Measurements from ENCODE around the gene EMX2.
"Not testable (repeated sequence)": the region's sequence is repeated elsewhere in the genome, so short reads cannot be mapped to it uniquely, and the experiment has no call there.

The EMX2 gene

DNA sequence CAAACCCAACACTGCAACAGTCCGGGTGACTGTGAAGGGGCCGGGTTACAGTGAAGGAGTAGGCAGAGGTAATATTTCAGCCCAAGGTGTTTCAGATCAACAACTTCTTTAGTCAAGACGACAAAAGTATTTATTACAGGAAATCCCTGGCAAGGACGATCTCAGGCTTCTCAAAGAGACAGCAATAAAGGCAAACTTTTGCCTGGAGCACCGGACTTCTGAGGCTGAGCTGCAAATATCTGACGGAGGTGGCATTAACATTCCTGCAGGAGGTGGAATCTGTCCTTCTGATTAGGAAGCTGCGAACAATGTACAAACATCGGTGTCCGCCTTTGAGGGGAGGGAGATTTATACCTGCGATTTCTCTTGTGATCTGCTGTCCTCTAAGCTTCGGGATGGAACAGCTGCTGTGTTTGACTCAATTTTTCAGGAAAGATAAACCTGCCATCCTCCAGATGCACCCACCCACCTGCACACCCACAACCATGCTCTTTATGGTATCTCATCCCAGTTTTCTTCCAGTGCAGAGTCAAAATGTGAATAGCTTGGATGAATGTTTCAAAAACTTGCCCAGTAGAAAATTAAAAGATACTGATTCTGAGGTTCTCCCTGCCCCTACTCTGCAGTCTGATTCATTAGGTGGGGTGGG lies 32.1 kb downstream of the EMX2 start:
- no peak overlapping the region for H3K9ac ChIP-seq (ENCODE audit: low read depth in 1 of 2, low read length in 2 of 2)

DNA sequence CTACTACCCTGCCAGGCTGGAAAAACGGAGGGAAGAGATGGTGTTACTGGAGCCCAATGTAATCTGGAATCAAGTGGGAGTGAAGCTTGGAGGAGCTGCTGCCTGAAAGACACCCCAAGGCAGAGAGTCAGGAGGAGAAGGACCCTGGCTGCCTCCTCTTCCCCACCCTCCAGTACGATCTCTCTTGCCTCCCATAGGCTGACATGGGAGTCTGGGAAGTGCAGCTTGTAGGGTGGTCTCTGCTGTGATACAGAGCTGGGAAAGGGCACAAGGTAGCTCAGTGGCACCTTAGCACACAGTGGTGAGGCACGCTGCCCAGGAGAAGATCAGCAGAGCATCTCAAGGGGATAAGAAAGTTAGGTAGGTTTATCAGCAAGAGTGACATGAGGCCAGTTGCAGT lies 35.9 kb downstream of the EMX2 start:
- no peaks in the 10 kb centered on the region for H3K9me3 ChIP-seq (ENCODE audit: control insufficient read depth in 2 of 2, low read length in 2 of 2)
- no peaks in the 10 kb centered on the region for H3K27me3 ChIP-seq (ENCODE audit: control insufficient read depth in 2 of 2, insufficient read depth in 2 of 2, low read length in 2 of 2)
- H3K9ac ChIP-seq (ENCODE audit: low read depth in 1 of 2, low read length in 2 of 2) = no peak overlapping the region
- H3K4me3 ChIP-seq (ENCODE audit: low read length in 2 of 2) = no peak overlapping the region
- H3K27ac ChIP-seq (ENCODE audit: low read depth in 2 of 2, low read length in 2 of 2) = no peak overlapping the region
- H3K4me1 ChIP-seq (ENCODE audit: control insufficient read depth in 2 of 2, insufficient read depth in 2 of 2, low read length in 2 of 2) = no peaks in the 10 kb centered on the region
- H3K36me3 ChIP-seq (ENCODE audit: control insufficient read depth in 2 of 2, insufficient read depth in 2 of 2, low read length in 2 of 2) = no peaks in the 10 kb centered on the region

More for the DNA sequence above, 32.1 kb downstream of the EMX2 start:
- peaks cover 6 to 8% of the 10 kb centered on the region in 2 donors for H3K27me3 ChIP-seq (ENCODE audit: control insufficient read depth in 2 of 2, insufficient read depth in 2 of 2, low read length in 2 of 2)
- no peaks in the 10 kb centered on the region for H3K36me3 ChIP-seq (ENCODE audit: control insufficient read depth in 2 of 2, insufficient read depth in 2 of 2, low read length in 2 of 2)
- H3K4me1 ChIP-seq (ENCODE audit: control insufficient read depth in 2 of 2, insufficient read depth in 2 of 2, low read length in 2 of 2) = no peaks in the 10 kb centered on the region
- H3K9me3 ChIP-seq (ENCODE audit: control insufficient read depth in 2 of 2, low read length in 2 of 2) = no peaks in the 10 kb centered on the region
- H3K4me3 ChIP-seq (ENCODE audit: low read length in 2 of 2) = no peak overlapping the region
- no peak overlapping the region for H3K27ac ChIP-seq (ENCODE audit: low read depth in 2 of 2, low read length in 2 of 2)

DNA sequence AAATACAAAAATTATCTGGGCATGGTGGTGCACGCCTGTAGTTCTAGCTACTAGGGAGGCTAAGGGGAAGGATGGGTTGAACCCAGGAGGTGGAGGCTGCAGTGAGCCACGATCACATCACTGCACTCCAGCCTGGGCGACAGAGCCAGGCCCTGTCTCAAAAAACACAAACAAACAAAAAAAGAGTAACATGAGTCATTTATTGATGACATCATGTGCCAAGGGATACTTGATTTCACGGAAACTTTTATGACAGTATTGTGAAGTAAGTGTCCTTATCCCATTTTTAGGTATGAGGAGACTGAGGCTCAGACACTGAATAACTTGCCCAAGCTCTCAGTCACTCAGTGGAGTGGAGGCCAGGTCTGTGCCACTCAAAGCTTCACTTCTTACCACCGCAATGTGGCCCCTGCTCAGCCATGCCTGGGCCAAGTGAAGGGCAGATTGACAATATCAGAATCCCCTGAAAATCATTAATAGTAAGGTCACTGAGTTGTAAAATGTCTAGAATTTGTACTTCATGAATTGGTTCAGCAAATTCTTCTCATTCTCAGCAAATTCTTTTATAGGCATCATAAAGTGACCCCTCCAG lies 36.5 kb downstream of the EMX2 start:
- Histone ChIP-seq H3K27me3 (ENCODE audit: control insufficient read depth in 2 of 2, insufficient read depth in 2 of 2, low read length in 2 of 2) (no peaks in the 10 kb centered on the region), H3K9ac (ENCODE audit: low read depth in 1 of 2, low read length in 2 of 2) (no peak overlapping the region), H3K36me3 (ENCODE audit: control insufficient read depth in 2 of 2, insufficient read depth in 2 of 2, low read length in 2 of 2) (no peaks in the 10 kb centered on the region), H3K27ac (ENCODE audit: low read depth in 2 of 2, low read length in 2 of 2) (no peak overlapping the region), H3K4me3 (ENCODE audit: low read length in 2 of 2) (no peak overlapping the region), H3K9me3 (ENCODE audit: control insufficient read depth in 2 of 2, low read length in 2 of 2) (no peaks in the 10 kb centered on the region), H3K4me1 (ENCODE audit: control insufficient read depth in 2 of 2, insufficient read depth in 2 of 2, low read length in 2 of 2) (no peaks in the 10 kb centered on the region)

DNA sequence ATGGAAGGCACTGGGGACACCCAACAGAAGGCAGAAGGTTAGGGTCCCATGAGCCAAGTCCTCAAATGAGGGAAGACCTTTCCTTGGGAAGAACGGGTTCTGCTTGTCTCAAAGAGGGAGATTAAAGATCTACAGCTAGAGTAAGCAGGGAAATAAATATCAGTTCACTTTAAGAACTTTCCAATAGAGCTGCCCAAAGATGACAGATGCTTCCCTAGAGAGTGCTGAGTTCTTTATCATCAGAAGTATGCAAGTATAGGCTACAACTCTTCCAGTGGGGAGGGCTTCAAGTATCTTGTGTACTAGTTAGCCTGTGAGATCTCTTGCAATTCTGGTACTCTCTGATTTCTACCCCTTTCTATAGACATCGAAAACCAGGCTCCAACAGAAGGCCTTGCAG lies 39.4 kb downstream of the EMX2 start:
- Histone ChIP-seq H3K36me3 (ENCODE audit: control insufficient read depth in 2 of 2, insufficient read depth in 2 of 2, low read length in 2 of 2) (no peaks in the 10 kb centered on the region), H3K27ac (ENCODE audit: low read depth in 2 of 2, low read length in 2 of 2) (no peak overlapping the region), H3K4me3 (ENCODE audit: low read length in 2 of 2) (no peak overlapping the region), H3K9ac (ENCODE audit: low read depth in 1 of 2, low read length in 2 of 2) (no peak overlapping the region), H3K27me3 (ENCODE audit: control insufficient read depth in 2 of 2, insufficient read depth in 2 of 2, low read length in 2 of 2) (no peaks in the 10 kb centered on the region), H3K9me3 (ENCODE audit: control insufficient read depth in 2 of 2, low read length in 2 of 2) (no peaks in the 10 kb centered on the region), H3K4me1 (ENCODE audit: control insufficient read depth in 2 of 2, insufficient read depth in 2 of 2, low read length in 2 of 2) (no peaks in the 10 kb centered on the region)

DNA sequence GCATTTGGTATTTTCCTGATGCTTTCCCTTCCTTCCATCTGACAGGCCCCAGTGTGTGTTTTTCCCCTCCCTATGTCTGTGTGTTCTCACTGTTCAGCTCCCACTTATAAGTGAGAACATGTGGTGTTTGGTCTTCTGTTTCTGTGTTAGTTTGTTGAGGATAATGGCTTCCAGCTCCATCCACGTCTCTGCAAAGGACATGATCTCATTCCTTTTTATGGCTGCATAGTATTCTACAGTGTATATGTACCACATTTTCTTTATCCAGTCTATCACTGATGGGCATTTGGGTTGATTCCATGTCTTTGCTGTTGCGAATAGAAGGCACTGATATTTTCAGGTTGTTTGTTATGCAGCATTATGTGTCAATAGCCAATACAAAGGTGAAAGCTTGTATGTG lies 42.3 kb downstream of the EMX2 start:
- H3K9me3 ChIP-seq (ENCODE audit: control insufficient read depth in 2 of 2, low read length in 2 of 2); H3K27ac ChIP-seq (ENCODE audit: low read depth in 2 of 2, low read length in 2 of 2); H3K4me3 ChIP-seq (ENCODE audit: low read length in 2 of 2); H3K9ac ChIP-seq (ENCODE audit: low read depth in 1 of 2, low read length in 2 of 2); H3K27me3 ChIP-seq (ENCODE audit: control insufficient read depth in 2 of 2, insufficient read depth in 2 of 2, low read length in 2 of 2); H3K36me3 ChIP-seq (ENCODE audit: control insufficient read depth in 2 of 2, insufficient read depth in 2 of 2, low read length in 2 of 2); H3K4me1 ChIP-seq (ENCODE audit: control insufficient read depth in 2 of 2, insufficient read depth in 2 of 2, low read length in 2 of 2): not testable (repeated sequence)

DNA sequence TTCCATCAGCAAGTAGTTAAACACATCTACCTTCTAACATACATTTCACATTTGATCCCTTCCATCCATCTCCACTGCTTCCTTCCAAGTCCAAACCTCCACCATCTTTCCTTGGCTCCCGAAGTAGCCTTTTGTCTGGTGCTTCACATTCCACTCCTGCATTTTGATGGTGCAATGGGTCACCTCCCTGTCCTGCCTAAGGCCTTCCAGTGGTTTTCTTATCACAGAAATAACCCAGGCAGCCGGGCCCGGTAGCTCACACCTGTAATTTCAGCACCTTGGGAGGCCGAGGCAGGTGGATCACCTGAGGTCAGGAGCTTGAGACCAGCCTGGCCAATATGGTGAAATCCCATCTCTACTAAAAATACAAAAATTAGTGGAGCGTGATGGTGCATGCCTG lies 44.5 kb downstream of the EMX2 start:
- no peak overlapping the region for H3K9ac ChIP-seq (ENCODE audit: low read depth in 1 of 2, low read length in 2 of 2)
- no peaks in the 10 kb centered on the region for H3K4me1 ChIP-seq (ENCODE audit: control insufficient read depth in 2 of 2, insufficient read depth in 2 of 2, low read length in 2 of 2)
- H3K4me3 ChIP-seq (ENCODE audit: low read length in 2 of 2) = no peak overlapping the region
- H3K27ac ChIP-seq (ENCODE audit: low read depth in 2 of 2, low read length in 2 of 2) = no peak overlapping the region
- no peaks in the 10 kb centered on the region for H3K27me3 ChIP-seq (ENCODE audit: control insufficient read depth in 2 of 2, insufficient read depth in 2 of 2, low read length in 2 of 2)
- no peaks in the 10 kb centered on the region for H3K36me3 ChIP-seq (ENCODE audit: control insufficient read depth in 2 of 2, insufficient read depth in 2 of 2, low read length in 2 of 2)
- no peaks in the 10 kb centered on the region for H3K9me3 ChIP-seq (ENCODE audit: control insufficient read depth in 2 of 2, low read length in 2 of 2)

DNA sequence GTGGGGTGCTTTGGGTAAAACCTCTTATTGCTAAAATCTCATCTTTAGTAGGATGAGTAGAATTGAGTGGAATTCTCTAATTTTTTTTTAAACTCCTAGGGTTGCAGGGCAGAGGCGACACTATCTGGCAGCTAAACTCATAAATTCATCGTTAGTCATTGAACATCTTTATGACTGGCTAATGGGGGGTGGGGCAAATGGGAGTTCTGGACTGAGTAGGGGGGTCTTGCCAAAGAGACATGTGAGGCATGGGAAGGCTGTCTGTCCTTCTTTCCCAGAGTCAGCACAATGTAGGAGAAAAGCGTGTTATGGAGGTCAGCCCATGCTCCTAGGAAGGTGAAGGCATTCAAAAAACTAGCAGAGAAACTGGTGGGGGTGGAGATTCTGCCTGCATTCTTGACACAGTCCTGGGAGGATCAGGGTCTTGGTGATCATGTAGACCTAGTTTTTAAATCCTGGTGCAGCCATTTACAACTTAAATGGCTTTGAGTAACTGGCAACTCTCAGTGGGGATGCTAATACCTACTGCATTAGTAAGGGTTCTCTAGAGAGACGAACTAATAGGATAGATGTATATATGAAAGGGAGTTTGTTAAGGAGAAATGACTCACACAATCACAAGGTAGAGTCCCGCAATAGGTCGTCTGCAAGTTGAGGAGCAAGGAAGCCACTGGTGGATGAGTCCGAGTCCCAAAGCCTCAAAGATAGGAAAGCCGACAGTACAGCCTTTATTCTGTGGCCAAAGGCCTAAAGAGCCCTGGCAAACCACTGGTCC lies 47.7 kb downstream of the EMX2 start:
- H3K36me3 ChIP-seq (ENCODE audit: control insufficient read depth in 2 of 2, insufficient read depth in 2 of 2, low read length in 2 of 2) = no peaks in the 10 kb centered on the region
- no peak overlapping the region for H3K27ac ChIP-seq (ENCODE audit: low read depth in 2 of 2, low read length in 2 of 2)
- H3K4me1 ChIP-seq (ENCODE audit: control insufficient read depth in 2 of 2, insufficient read depth in 2 of 2, low read length in 2 of 2) = no peaks in the 10 kb centered on the region
- H3K27me3 ChIP-seq (ENCODE audit: control insufficient read depth in 2 of 2, insufficient read depth in 2 of 2, low read length in 2 of 2) = no peaks in the 10 kb centered on the region
- no peak overlapping the region for H3K4me3 ChIP-seq (ENCODE audit: low read length in 2 of 2)
- no peak overlapping the region for H3K9ac ChIP-seq (ENCODE audit: low read depth in 1 of 2, low read length in 2 of 2)
- H3K9me3 ChIP-seq (ENCODE audit: control insufficient read depth in 2 of 2, low read length in 2 of 2) = no peaks in the 10 kb centered on the region

DNA sequence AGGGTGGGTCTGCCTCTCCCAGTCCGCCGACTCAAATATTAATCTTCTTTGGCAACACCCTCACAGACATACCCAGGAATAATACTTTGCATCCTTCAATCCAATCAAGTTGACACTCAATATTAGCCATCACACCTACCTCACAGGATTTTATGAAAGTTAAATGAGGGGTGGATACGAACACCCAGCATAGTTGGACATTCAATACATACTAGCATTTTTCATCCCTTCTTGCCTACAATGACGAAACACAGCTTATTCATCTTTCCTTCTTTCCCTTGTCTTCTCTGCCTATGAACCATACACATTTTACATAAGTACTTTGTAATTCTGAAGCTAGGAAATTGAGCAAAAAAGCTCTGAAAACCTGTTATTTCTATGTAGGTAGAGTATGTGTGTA lies 48.5 kb downstream of the EMX2 start:
- Histone ChIP-seq H3K9ac (ENCODE audit: low read depth in 1 of 2, low read length in 2 of 2) (no peak overlapping the region), H3K36me3 (ENCODE audit: control insufficient read depth in 2 of 2, insufficient read depth in 2 of 2, low read length in 2 of 2) (no peaks in the 10 kb centered on the region), H3K4me1 (ENCODE audit: control insufficient read depth in 2 of 2, insufficient read depth in 2 of 2, low read length in 2 of 2) (no peaks in the 10 kb centered on the region), H3K4me3 (ENCODE audit: low read length in 2 of 2) (no peak overlapping the region), H3K27ac (ENCODE audit: low read depth in 2 of 2, low read length in 2 of 2) (no peak overlapping the region), H3K9me3 (ENCODE audit: control insufficient read depth in 2 of 2, low read length in 2 of 2) (no peaks in the 10 kb centered on the region), H3K27me3 (ENCODE audit: control insufficient read depth in 2 of 2, insufficient read depth in 2 of 2, low read length in 2 of 2) (no peaks in the 10 kb centered on the region)

DNA sequence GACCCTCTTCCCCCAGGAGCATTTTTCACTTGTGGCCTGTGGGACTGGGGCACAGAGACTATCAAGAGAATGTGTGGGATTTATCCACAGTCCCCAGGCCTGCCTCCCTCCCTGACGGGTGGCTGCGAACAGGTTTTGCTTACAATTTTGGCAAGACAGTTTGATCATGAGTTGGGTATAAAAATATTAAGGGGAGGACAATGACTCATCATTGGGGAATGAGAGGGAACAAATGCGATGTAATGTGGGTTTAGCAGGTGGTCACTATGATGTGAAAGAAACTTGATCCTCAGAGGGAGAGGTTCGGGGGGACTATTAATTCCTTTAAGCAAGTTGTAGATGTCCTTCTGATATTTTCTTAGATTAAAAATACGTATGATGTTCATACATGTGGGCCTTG lies 52.2 kb downstream of the EMX2 start:
- Histone ChIP-seq H3K36me3 (ENCODE audit: control insufficient read depth in 2 of 2, insufficient read depth in 2 of 2, low read length in 2 of 2) (no peaks in the 10 kb centered on the region), H3K4me3 (ENCODE audit: low read length in 2 of 2) (no peak overlapping the region), H3K4me1 (ENCODE audit: control insufficient read depth in 2 of 2, insufficient read depth in 2 of 2, low read length in 2 of 2) (no peaks in the 10 kb centered on the region), H3K27ac (ENCODE audit: low read depth in 2 of 2, low read length in 2 of 2) (no peak overlapping the region), H3K9me3 (ENCODE audit: control insufficient read depth in 2 of 2, low read length in 2 of 2) (no peaks in the 10 kb centered on the region), H3K9ac (ENCODE audit: low read depth in 1 of 2, low read length in 2 of 2) (no peak overlapping the region), H3K27me3 (ENCODE audit: control insufficient read depth in 2 of 2, insufficient read depth in 2 of 2, low read length in 2 of 2) (peaks cover 0 to 4% of the 10 kb centered on the region in 2 donors)

DNA sequence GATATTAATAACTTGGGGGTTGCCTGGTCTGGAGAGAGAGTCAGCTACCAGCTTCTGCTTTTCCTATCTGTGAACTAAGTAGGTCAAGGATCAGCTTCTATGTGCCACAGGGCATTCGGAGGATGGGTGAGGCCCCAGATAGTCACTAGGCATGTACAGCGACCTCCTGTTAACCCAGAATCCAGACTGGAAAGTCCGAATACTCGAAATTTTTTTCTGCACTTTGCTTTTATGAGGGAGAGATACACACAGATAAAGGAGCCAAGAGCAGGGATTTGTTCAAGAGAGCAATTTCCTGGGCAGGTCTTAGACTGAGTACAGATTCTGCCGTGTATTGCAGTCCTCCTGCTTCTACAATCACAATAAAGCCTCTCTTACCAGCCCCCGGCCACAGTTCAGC lies 54.2 kb downstream of the EMX2 start:
- H3K9ac ChIP-seq (ENCODE audit: low read depth in 1 of 2, low read length in 2 of 2) = no peak overlapping the region
- H3K27ac ChIP-seq (ENCODE audit: low read depth in 2 of 2, low read length in 2 of 2) = no peak overlapping the region
- no peaks in the 10 kb centered on the region for H3K36me3 ChIP-seq (ENCODE audit: control insufficient read depth in 2 of 2, insufficient read depth in 2 of 2, low read length in 2 of 2)
- H3K4me1 ChIP-seq (ENCODE audit: control insufficient read depth in 2 of 2, insufficient read depth in 2 of 2, low read length in 2 of 2) = no peaks in the 10 kb centered on the region
- no peaks in the 10 kb centered on the region for H3K9me3 ChIP-seq (ENCODE audit: control insufficient read depth in 2 of 2, low read length in 2 of 2)
- H3K27me3 ChIP-seq (ENCODE audit: control insufficient read depth in 2 of 2, insufficient read depth in 2 of 2, low read length in 2 of 2) = peaks cover 0 to 4% of the 10 kb centered on the region in 2 donors
- H3K4me3 ChIP-seq (ENCODE audit: low read length in 2 of 2) = no peak overlapping the region

Measured in mucosa of rectum (tissue), 2 donors.